IPS-15b (cell line): ENCODE data around the gene PPM1J.

Experiments
- H3K27me3 ChIP-seq: one replicate; pipeline ENCODE4 v1.6.1; 2013; ENCODE audit warnings: low read length; ENCODE audit not compliant: control insufficient read depth, insufficient read depth
- H3K36me3 ChIP-seq: one replicate; pipeline ENCODE4 v1.6.1; 2013; ENCODE audit warnings: low read length; ENCODE audit not compliant: control insufficient read depth, insufficient read depth
- H3K4me1 ChIP-seq: one replicate; pipeline ENCODE4 v1.6.1; 2013; ENCODE audit warnings: mild to moderate bottlenecking, low read length; ENCODE audit not compliant: control insufficient read depth, insufficient read depth
- H3K4me3 ChIP-seq: one replicate; pipeline ENCODE4 v1.5.1; 2013; ENCODE audit warnings: low read depth, low read length
- H3K9ac ChIP-seq: one replicate; pipeline ENCODE4 v1.6.1; 2013; ENCODE audit warnings: low read depth, mild to moderate bottlenecking, low read length
- H3K9me3 ChIP-seq: one replicate; pipeline ENCODE4 v1.6.1; 2013; ENCODE audit warnings: mild to moderate bottlenecking, low read length; ENCODE audit not compliant: control insufficient read depth, insufficient read depth

The PPM1J gene

GRCh38 chr1:112701227-112702066, 13.7 kb downstream of the PPM1J start:
- Histone ChIP-seq H3K36me3 (peaks cover 10% of the 10 kb centered on the region), H3K9ac (no peak overlapping the region), H3K4me3 (no peak overlapping the region)

GRCh38 chr1:112700290-112701226, 14.6 kb downstream of the PPM1J start:
- peak overlapping the region; percentile 8 for H3K4me3 ChIP-seq
- peaks cover 43% of the 10 kb centered on the region for H3K4me1 ChIP-seq
- peaks cover 11% of the 10 kb centered on the region for H3K36me3 ChIP-seq
- H3K27me3 ChIP-seq: peaks cover 71% of the 10 kb centered on the region
- H3K9me3 ChIP-seq: no peaks in the 10 kb centered on the region
- H3K9ac ChIP-seq: no peak overlapping the region

More at GRCh38 chr1:112701227-112702066, 13.7 kb downstream of the PPM1J start:
- H3K9me3 ChIP-seq: no peaks in the 10 kb centered on the region
- peaks cover 47% of the 10 kb centered on the region for H3K4me1 ChIP-seq
- H3K27me3 ChIP-seq: peaks cover 76% of the 10 kb centered on the region

- Histone ChIP-seq H3K27me3 (peaks cover 66% of the 10 kb centered on the region), H3K4me1 (peaks cover 37% of the 10 kb centered on the region), H3K36me3 (peaks cover 17% of the 10 kb centered on the region), H3K9ac (no peak overlapping the region), H3K4me3 (no peak overlapping the region), H3K9me3 (no peaks in the 10 kb centered on the region)
These were observed 15.5 kb downstream of the PPM1J start for GRCh38 chr1:112699425-112700144.

GRCh38 chr1:112698366-112699310, 16.5 kb downstream of the PPM1J start:
- H3K27me3 ChIP-seq: peaks cover 56% of the 10 kb centered on the region
- H3K36me3 ChIP-seq: peaks cover 21% of the 10 kb centered on the region
- H3K9ac ChIP-seq: no peak overlapping the region
- peaks cover 32% of the 10 kb centered on the region for H3K4me1 ChIP-seq
- peak overlapping the region; percentile 13 for H3K4me3 ChIP-seq
- H3K9me3 ChIP-seq: no peaks in the 10 kb centered on the region

- Histone ChIP-seq H3K4me1 (peaks cover 27% of the 10 kb centered on the region), H3K9me3 (no peaks in the 10 kb centered on the region), H3K27me3 (peaks cover 48% of the 10 kb centered on the region), H3K4me3 (no peak overlapping the region), H3K9ac (no peak overlapping the region), H3K36me3 (peaks cover 20% of the 10 kb centered on the region)
These were observed 17.3 kb downstream of the PPM1J start for GRCh38 chr1:112697781-112698201.

- Histone ChIP-seq H3K4me3 (no peak overlapping the region), H3K9ac (no peak overlapping the region), H3K9me3 (no peaks in the 10 kb centered on the region), H3K27me3 (peaks cover 38% of the 10 kb centered on the region), H3K4me1 (peaks cover 27% of the 10 kb centered on the region), H3K36me3 (peaks cover 24% of the 10 kb centered on the region)
These were observed 18.4 kb downstream of the PPM1J start for GRCh38 chr1:112696578-112697314.

GRCh38 chr1:112695276-112695675, 19.9 kb downstream of the PPM1J start:
- Histone ChIP-seq H3K4me3 (no peak overlapping the region), H3K9ac (no peak overlapping the region), H3K27me3 (peaks cover 30% of the 10 kb centered on the region), H3K36me3 (peaks cover 22% of the 10 kb centered on the region), H3K9me3 (no peaks in the 10 kb centered on the region), H3K4me1 (peaks cover 17% of the 10 kb centered on the region)

GRCh38 chr1:112694363-112694929, 20.7 kb downstream of the PPM1J start:
- Histone ChIP-seq H3K9me3 (no peaks in the 10 kb centered on the region), H3K9ac (no peak overlapping the region), H3K4me1 (peaks cover 10% of the 10 kb centered on the region), H3K27me3 (peaks cover 24% of the 10 kb centered on the region), H3K4me3 (no peak overlapping the region), H3K36me3 (peaks cover 22% of the 10 kb centered on the region)

- Histone ChIP-seq H3K27me3 (peaks cover 18% of the 10 kb centered on the region), H3K9ac (no peak overlapping the region), H3K4me3 (no peak overlapping the region), H3K36me3 (peaks cover 22% of the 10 kb centered on the region), H3K4me1 (peaks cover 8% of the 10 kb centered on the region), H3K9me3 (no peaks in the 10 kb centered on the region)
These were observed 21.3 kb downstream of the PPM1J start for GRCh38 chr1:112693821-112694220.

GRCh38 chr1:112692681-112693080, 22.5 kb downstream of the PPM1J start:
- H3K36me3 ChIP-seq: peaks cover 22% of the 10 kb centered on the region

More at GRCh38 chr1:112692681-112693080, 22.5 kb downstream of the PPM1J start:
- Histone ChIP-seq H3K4me3 (no peak overlapping the region), H3K4me1 (no peaks in the 10 kb centered on the region), H3K9me3 (no peaks in the 10 kb centered on the region), H3K27me3 (peaks cover 10% of the 10 kb centered on the region), H3K9ac (no peak overlapping the region)
